NCI-H1048 (cell line): ENCODE results near the gene MOB1B.
"Not testable (repeated sequence)": the region's sequence is repeated elsewhere in the genome, so short reads cannot be mapped to it uniquely, and the experiment has no call there.

Experiments used
- DNase-seq: peaks from one replicate; lab custom pipeline; 2025; lab: John Stamatoyannopoulos, UW

The MOB1B gene

GRCh38 chr4:71008196-71008595 lies 106.0 kb downstream of the MOB1B start:
- no peak for DNase-seq

DNA sequence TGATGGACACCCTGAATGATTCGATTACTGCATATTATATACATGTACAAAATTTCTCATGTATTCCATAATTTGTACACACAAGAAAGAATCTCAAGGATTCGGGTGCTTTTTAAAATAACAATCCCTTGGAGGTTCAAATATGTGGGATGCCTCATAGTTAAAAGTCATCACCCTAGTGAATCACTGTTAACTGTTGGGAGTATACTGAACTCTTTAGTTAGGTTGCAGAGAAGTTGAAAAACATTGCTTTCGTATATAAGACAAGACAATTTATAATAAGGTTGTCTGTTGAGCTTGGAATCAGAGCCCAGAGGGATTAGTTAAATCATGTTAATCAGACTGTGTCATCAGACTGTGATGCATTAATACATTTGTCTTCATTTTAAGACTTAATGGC lies 106.9 kb downstream of the MOB1B start:
- DNase-seq: no peak

- DNase-seq: no peak
These were observed 107.9 kb downstream of the MOB1B start for GRCh38 chr4:71009890-71010588.

DNA sequence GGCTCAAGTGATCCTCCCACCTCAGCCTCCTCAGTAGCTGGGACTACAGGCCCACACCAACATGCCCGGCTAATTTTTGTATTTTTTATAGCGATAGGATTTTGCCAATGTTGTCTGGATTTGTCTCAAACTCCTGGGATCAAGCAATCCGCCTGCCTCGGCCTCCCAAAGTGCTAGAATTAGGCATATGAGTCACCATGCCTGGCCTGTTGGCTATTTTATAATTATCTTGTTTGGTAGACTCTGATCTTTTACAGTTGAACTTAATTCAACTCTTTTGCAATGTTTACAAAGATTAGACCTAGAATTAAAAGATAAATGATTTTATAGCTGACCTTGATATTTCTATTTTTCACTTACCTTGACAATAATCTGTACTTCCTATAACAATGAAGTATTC lies 109.3 kb downstream of the MOB1B start:
- DNase-seq: no peak

GRCh38 chr4:71017391-71017790 lies 115.2 kb downstream of the MOB1B start:
- DNase-seq: not testable (repeated sequence)

GRCh38 chr4:71020611-71021010 lies 118.4 kb downstream of the MOB1B start:
- no peak for DNase-seq

DNA sequence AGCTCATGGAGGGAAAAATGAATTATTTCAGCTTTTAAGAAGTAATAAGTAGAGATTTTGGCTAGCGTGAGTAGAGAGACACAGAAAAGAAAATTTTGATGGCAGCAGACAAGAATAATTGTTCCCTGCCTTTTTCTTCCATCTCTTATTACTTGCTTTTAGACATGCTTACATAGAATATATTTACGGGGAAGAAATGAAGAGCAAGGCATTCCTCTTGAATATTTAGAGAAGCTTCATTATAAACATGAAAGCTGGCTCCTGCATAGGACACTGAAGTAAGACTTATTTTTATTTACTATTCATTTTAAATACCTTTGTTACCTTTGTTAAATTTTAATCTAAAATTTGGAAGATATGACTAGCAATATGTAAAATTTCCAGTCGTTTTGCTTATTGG lies 123.5 kb downstream of the MOB1B start:
- DNase-seq: no peak

DNA sequence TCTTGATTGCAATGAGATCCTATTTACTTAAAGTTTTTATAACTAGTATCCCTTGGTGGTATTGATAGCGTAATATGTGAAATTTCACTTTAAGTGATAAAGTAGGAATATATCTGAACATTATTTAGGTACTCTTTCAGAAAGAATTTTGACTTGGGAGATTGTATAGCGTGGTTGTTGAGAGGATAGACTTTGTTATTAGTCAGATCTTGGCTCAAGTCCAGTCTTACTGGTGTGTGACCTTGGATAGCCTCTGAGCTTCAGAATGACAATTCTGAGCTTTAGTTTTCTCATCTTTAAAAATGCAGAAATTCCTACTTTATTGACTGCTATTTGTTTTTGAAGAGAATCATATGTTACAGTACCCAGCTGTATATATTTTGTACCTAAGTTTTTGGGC lies 123.9 kb downstream of the MOB1B start:
- no peak for DNase-seq

DNA sequence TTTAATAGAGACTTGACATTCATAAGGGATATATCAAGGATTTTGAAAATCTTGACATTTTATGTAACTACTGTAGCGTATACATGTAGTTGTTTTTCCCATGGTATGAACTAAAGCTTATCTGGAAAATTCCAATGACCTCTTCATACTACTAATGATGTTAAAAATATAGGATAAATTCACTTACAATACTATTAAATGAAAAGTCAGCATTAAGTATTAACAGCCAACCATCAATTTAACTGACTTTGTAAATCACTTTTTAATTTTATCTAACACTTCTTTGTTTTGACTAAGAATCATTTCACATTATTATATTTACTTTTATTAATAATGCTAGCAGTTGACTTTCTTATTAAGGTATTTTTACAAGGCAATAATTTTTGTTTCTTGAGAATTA lies 125.4 kb downstream of the MOB1B start:
- no peak for DNase-seq

DNA sequence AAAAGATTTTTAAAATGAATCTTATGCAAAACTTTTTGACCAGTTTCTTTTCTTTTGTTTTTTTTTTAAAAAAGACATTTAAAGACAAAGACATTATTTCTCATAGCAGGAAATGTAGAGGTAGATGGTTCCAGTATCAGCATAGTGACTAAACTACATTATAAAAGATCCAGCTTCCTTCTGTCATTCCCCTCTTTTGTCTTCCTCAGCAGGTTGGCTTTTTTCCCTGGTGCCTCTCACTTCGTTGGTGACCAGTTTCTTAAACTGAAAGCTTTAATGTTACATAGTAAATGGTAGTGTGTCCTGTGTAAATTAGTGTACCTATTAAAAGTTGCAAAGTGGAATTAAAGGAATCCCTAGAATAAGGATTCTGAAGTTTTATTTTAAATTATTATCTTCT lies 127.3 kb downstream of the MOB1B start:
- DNase-seq: no peak

DNA sequence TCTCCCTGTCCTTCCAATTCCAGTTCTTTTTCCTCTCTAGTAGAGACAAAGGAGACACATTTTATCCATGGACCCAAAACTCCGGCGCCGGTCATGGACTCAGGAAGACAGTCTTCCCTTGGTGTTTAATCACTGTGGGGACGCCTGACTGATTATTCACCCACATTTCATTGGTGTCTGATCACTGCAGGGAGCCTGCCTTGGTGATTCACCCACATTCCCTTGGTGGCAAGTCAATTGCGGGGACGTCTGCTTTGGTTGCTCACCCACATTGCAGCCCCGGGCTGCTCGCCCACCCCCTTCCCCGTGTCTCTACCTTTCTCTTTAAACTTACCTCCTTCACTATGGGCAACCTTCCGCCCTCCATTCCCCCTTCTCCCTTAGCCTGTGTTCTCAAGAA lies 129.9 kb downstream of the MOB1B start:
- not testable (repeated sequence) for DNase-seq
